ENCODE results near the gene CTNNB1.

The CTNNB1 gene

DNA sequence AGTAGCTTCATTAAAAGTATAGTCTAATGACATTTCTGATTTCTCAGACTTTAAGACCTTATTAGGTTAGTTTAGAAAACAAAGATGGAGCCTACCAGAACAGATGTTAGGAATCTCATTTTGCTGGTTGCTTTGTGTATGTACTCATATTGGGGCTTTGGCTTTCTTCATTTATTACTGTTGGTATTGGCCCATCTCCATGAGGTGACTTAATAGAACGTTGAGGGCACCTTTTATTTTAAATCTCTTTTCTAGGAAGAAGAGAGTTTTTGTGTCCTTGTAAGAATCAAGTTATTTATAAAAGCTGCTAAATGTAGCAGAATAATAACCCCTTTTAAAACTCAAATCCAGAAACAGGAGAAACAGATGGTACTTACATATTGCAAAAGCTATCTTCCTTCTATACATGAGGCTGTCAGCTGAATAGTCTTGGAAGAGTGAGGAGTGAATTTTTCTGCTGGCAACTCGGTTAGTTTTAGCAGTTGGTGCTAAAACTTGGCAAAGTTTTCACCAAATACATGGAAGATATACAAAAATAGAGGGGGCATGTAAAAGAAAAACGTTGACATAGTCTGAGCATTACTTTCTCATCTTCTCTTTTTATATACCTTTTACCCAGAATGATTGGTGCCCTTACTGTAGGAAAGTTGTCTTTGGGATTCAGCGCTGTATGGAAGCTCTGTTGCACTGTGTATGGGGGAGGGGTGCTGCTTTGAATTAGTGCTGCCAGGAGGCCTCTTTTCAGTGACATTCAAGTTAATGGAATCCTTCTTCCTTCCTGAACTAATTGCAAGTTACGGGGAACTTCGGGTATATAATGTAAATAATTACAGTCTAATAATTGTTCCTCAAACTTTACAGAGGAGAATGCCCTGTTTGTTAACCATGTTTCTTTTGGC is 35.8 kb downstream of the CTNNB1 start:
- TF ChIP-seq ZNF8 (CRISPR knock-in tag; IDR thresholded peaks at IDR 0.05) (no peak), ZC3H10 (CRISPR knock-in tag; IDR thresholded peaks at IDR 0.05) (no peak), ISL1 (CRISPR knock-in tag; IDR thresholded peaks at IDR 0.05) (no peak), PPARA (CRISPR knock-in tag; IDR thresholded peaks at IDR 0.05; ENCODE audit: borderline replicate concordance) (no peak), TCF4 (CRISPR knock-in tag; IDR thresholded peaks at IDR 0.05; ENCODE audit: borderline replicate concordance) (no peak), BACH2 (CRISPR knock-in tag; IDR thresholded peaks at IDR 0.05; ENCODE audit: borderline replicate concordance) (no peak), ESRRG (CRISPR knock-in tag; IDR thresholded peaks at IDR 0.05) (no peak), SNAI2 (CRISPR knock-in tag; IDR thresholded peaks at IDR 0.05) (no peak), GLIS3 (CRISPR knock-in tag; IDR thresholded peaks at IDR 0.05) (no peak), ZFP3 (CRISPR knock-in tag; IDR thresholded peaks at IDR 0.05) (no peak), ARNTL (CRISPR knock-in tag; IDR thresholded peaks at IDR 0.05; ENCODE audit: borderline replicate concordance, low read depth) (no peak)
- TF ChIP-seq, protein P1, sequence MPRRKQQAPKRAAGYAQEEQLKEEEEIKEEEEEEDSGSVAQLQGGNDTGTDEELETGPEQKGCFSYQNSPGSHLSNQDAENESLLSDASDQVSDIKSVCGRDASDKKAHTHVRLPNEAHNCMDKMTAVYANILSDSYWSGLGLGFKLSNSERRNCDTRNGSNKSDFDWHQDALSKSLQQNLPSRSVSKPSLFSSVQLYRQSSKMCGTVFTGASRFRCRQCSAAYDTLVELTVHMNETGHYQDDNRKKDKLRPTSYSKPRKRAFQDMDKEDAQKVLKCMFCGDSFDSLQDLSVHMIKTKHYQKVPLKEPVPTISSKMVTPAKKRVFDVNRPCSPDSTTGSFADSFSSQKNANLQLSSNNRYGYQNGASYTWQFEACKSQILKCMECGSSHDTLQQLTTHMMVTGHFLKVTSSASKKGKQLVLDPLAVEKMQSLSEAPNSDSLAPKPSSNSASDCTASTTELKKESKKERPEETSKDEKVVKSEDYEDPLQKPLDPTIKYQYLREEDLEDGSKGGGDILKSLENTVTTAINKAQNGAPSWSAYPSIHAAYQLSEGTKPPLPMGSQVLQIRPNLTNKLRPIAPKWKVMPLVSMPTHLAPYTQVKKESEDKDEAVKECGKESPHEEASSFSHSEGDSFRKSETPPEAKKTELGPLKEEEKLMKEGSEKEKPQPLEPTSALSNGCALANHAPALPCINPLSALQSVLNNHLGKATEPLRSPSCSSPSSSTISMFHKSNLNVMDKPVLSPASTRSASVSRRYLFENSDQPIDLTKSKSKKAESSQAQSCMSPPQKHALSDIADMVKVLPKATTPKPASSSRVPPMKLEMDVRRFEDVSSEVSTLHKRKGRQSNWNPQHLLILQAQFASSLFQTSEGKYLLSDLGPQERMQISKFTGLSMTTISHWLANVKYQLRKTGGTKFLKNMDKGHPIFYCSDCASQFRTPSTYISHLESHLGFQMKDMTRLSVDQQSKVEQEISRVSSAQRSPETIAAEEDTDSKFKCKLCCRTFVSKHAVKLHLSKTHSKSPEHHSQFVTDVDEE (CRISPR knock-in tag; IDR thresholded peaks at IDR 0.05) = no peak
- ATAC-seq = no peak

DNA sequence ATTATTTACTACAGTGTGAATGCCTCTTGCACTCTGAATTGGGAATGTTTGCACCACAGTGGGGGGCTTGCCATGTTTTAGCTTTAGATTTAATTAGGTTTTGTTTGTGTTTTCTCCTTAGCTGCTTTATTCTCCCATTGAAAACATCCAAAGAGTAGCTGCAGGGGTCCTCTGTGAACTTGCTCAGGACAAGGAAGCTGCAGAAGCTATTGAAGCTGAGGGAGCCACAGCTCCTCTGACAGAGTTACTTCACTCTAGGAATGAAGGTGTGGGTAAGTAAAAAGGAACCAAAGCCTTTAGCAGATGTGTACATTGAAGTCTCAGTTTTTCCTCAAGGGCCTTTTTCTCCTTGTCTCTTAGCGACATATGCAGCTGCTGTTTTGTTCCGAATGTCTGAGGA is 36.9 kb downstream of the CTNNB1 start:
- no peak for ATAC-seq
- TF ChIP-seq RARB (CRISPR knock-in tag; IDR thresholded peaks at IDR 0.05) (no peak), BACH2 (CRISPR knock-in tag; IDR thresholded peaks at IDR 0.05; ENCODE audit: borderline replicate concordance) (no peak), SNAI2 (CRISPR knock-in tag; IDR thresholded peaks at IDR 0.05) (no peak), ARNTL (CRISPR knock-in tag; IDR thresholded peaks at IDR 0.05; ENCODE audit: borderline replicate concordance, low read depth) (no peak), ESRRG (CRISPR knock-in tag; IDR thresholded peaks at IDR 0.05) (no peak), TOX (CRISPR knock-in tag; IDR thresholded peaks at IDR 0.05; ENCODE audit: borderline replicate concordance) (no peak), ZNF565 (CRISPR knock-in tag; conservative IDR thresholded peaks at IDR 0.05; ENCODE audit: low read depth) (no peak), CSDC2 (CRISPR knock-in tag; IDR thresholded peaks at IDR 0.05) (no peak), PPARA (CRISPR knock-in tag; IDR thresholded peaks at IDR 0.05; ENCODE audit: borderline replicate concordance) (no peak), GLIS3 (CRISPR knock-in tag; IDR thresholded peaks at IDR 0.05) (no peak), ZC3H10 (CRISPR knock-in tag; IDR thresholded peaks at IDR 0.05) (no peak), TCF4 (CRISPR knock-in tag; IDR thresholded peaks at IDR 0.05; ENCODE audit: borderline replicate concordance) (no peak), OSR1 (CRISPR knock-in tag; IDR thresholded peaks at IDR 0.05) (no peak), ZNF70 (CRISPR knock-in tag; IDR thresholded peaks at IDR 0.05) (no peak), ZNF8 (CRISPR knock-in tag; IDR thresholded peaks at IDR 0.05) (no peak)
- TF ChIP-seq, protein P2, sequence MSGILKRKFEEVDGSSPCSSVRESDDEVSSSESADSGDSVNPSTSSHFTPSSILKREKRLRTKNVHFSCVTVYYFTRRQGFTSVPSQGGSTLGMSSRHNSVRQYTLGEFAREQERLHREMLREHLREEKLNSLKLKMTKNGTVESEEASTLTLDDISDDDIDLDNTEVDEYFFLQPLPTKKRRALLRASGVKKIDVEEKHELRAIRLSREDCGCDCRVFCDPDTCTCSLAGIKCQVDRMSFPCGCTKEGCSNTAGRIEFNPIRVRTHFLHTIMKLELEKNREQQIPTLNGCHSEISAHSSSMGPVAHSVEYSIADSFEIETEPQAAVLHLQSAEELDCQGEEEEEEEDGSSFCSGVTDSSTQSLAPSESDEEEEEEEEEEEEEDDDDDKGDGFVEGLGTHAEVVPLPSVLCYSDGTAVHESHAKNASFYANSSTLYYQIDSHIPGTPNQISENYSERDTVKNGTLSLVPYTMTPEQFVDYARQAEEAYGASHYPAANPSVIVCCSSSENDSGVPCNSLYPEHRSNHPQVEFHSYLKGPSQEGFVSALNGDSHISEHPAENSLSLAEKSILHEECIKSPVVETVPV (CRISPR knock-in tag; IDR thresholded peaks at IDR 0.05) = no peak
- TF ChIP-seq, protein P3, sequence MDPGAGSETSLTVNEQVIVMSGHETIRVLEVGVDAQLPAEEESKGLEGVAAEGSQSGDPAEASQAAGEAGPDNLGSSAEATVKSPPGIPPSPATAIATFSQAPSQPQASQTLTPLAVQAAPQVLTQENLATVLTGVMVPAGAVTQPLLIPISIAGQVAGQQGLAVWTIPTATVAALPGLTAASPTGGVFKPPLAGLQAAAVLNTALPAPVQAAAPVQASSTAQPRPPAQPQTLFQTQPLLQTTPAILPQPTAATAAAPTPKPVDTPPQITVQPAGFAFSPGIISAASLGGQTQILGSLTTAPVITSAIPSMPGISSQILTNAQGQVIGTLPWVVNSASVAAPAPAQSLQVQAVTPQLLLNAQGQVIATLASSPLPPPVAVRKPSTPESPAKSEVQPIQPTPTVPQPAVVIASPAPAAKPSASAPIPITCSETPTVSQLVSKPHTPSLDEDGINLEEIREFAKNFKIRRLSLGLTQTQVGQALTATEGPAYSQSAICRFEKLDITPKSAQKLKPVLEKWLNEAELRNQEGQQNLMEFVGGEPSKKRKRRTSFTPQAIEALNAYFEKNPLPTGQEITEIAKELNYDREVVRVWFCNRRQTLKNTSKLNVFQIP (CRISPR knock-in tag; IDR thresholded peaks at IDR 0.05; ENCODE audit: borderline replicate concordance, low read depth) = no peak
- TF ChIP-seq, protein P4, sequence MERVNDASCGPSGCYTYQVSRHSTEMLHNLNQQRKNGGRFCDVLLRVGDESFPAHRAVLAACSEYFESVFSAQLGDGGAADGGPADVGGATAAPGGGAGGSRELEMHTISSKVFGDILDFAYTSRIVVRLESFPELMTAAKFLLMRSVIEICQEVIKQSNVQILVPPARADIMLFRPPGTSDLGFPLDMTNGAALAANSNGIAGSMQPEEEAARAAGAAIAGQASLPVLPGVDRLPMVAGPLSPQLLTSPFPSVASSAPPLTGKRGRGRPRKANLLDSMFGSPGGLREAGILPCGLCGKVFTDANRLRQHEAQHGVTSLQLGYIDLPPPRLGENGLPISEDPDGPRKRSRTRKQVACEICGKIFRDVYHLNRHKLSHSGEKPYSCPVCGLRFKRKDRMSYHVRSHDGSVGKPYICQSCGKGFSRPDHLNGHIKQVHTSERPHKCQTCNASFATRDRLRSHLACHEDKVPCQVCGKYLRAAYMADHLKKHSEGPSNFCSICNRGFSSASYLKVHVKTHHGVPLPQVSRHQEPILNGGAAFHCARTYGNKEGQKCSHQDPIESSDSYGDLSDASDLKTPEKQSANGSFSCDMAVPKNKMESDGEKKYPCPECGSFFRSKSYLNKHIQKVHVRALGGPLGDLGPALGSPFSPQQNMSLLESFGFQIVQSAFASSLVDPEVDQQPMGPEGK (CRISPR knock-in tag; IDR thresholded peaks at IDR 0.05; ENCODE audit: borderline replicate concordance) = no peak
- TF ChIP-seq, protein P1 (CRISPR knock-in tag; IDR thresholded peaks at IDR 0.05) = no peak

Data from SK-N-SH treated with all-trans-retinoic acid at 6 μM for 48 hours (cell line).